GM12874 (cell line): ENCODE measurements around the gene KRT80.

Experiments used
- TF ChIP-seq, protein P1 (sequence below): IDR thresholded peaks from 2 replicates; pipeline ENCODE4 v1.5.1; 2011; ENCODE audit warnings: low read depth, mild to moderate bottlenecking, control low read depth, low read length, moderate library complexity; ENCODE audit not compliant: insufficient read depth

KRT80 gene

DNA sequence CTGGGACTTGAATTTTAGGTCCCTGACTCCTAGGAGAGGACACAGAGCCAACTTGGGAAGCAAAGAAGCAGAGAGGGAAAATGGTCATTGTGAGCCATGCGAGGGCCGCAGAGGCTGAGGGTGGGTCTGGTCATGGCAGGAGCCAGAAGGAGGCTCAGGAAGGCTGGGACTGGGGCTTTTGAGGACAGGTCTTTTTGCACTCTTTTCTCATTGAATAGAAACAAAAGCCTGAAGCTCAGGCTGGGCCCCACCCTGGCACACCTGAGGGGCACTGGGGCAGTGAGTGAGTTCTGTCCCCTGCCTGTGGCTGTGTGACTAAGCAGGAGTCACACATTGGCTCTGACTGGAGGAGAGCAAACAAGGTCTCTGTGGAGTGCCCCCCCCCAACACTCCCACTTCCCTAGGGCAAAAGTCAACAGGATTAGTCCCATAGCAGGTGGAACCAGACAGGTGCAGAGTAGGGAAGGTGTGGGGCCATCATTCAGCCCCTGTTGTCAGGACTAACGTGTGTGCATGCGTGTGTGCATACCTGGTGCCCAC, 44.1 kb upstream of the KRT80 start:
- TF ChIP-seq, protein P1, sequence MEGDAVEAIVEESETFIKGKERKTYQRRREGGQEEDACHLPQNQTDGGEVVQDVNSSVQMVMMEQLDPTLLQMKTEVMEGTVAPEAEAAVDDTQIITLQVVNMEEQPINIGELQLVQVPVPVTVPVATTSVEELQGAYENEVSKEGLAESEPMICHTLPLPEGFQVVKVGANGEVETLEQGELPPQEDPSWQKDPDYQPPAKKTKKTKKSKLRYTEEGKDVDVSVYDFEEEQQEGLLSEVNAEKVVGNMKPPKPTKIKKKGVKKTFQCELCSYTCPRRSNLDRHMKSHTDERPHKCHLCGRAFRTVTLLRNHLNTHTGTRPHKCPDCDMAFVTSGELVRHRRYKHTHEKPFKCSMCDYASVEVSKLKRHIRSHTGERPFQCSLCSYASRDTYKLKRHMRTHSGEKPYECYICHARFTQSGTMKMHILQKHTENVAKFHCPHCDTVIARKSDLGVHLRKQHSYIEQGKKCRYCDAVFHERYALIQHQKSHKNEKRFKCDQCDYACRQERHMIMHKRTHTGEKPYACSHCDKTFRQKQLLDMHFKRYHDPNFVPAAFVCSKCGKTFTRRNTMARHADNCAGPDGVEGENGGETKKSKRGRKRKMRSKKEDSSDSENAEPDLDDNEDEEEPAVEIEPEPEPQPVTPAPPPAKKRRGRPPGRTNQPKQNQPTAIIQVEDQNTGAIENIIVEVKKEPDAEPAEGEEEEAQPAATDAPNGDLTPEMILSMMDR = no peak

DNA sequence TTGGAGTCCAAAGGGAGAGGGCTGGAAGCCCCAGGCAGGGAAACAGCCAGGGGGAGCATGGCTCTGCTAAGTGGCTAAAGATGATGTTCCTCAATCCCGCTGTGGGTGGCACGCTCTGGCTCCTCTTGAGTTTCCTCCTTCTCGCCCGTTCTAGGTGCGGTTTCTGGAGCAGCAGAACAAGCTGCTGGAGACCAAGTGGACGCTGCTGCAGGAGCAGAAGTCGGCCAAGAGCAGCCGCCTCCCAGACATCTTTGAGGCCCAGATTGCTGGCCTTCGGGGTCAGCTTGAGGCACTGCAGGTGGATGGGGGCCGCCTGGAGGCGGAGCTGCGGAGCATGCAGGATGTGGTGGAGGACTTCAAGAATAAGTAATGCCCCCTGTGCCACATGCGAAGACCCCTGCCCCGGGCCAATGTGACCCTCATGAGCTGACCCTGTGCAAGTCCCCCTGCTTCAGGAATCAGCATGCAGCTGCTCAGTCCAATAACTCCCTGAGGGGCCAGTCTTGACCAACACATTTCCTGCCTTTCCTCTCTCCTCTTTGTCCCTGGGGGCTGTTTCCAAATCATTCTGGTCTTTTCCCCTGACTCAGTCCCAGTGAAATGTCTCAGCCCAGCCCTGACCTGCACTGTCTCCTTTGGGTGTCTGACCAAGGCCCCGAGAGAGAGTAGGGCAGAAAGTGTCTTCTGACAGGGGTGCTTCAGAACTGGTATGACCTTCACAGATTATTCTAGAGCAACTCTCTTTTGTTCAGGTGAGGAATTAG, 43.4 kb upstream of the KRT80 start:
- TF ChIP-seq, protein P1 = no peak

DNA sequence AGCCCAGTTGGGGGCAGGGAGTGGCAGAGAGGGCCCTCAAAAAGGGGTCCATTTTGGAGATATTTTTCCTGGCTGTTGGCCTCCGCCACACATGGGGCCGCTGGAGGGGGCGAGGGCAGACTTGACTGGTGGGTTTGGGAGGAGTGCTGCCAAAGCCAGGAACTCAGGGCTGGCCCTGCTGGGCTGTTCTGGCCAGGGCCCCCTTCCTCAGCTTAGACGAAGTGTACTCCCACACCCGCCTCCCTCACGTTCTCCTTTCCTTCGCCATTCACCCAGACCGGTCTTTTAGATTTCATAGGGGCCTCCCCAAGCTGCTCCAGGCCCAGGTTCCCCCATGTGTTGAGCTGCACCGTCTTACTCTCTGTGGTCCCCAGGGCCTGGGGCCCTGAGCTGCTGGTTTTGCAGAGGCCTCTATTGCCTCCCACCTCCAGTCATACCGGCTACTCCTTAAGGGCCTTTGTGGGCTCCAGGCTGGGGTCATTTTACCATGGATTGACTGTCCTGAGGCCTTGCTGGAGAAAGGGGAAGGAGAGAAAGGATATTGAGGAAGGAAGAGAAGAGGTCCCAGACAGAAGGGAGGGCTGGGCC, 42.5 kb upstream of the KRT80 start:
- TF ChIP-seq, protein P1 = no peak

DNA sequence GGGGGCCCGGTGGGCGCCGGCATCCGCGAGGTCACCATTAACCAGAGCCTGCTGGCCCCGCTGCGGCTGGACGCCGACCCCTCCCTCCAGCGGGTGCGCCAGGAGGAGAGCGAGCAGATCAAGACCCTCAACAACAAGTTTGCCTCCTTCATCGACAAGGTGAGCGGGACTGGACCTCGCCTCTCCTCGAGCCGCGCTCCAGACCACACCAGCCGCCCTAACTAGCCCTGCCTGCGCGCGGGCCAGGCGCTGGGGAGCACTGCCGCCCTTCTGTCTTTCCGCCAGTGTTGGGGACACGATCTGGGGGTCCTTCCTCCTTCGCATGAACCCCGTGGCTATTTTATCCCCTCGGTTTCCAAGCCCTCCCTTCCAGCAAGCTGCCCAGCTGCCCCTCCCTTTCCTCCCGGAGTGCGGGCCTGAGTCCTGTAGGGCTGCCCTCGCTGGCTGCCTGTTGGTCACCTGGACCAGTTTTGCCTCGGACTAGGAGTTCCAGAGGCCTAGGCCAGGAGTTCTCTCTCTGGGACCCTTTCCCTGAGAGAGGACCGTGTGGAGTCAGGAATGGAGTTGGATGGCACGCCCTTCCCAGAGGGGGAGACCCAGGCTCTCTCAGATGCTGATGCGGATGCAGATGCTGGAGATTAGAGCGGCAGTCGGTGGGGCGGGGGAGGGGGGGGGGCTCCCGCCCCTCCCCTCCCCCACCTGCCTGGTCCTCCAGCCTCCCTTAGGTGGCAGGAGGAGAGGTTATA, 41.8 kb upstream of the KRT80 start:
- TF ChIP-seq, protein P1 = no peak

DNA sequence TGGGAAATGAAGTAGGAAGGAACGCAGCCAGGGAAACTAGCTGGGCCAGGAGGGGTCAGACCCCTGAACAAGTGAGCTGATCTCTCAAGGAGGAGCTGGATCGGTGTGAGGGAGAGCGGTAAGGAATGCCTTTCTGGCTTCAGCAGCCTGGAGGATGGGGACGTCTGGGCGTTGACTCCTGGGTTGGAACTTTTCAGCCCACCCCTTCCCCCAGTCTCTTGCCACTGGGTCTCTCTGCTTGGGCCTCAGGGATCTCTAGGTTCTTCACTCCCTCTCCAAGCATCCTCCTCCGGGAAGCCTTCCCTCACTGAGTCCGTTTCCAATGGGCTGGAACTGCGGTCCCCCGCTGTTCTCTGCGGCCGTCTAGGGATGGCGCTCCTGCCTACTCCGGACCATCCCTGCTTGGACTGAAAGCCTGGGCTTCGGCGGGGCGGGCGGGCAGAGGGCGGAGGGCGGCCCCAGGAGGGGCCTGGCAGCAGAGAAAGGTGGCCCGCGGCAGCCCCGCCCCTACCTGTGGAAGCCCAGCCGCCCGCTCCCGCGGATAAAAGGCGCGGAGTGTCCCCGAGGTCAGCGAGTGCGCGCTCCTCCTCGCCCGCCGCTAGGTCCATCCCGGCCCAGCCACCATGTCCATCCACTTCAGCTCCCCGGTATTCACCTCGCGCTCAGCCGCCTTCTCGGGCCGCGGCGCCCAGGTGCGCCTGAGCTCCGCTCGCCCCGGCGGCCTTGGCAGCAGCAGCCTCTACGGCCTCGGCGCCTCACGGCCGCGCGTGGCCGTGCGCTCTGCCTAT, 41.1 kb upstream of the KRT80 start, which contains the start of gene KRT7:
Gene KRT7, plus strand, starts transcription at position 570 of the 788 bp plus-strand sequence. Its CDS starts 54 bp downstream, at position 624.
- TF ChIP-seq, protein P1 = no peak

DNA sequence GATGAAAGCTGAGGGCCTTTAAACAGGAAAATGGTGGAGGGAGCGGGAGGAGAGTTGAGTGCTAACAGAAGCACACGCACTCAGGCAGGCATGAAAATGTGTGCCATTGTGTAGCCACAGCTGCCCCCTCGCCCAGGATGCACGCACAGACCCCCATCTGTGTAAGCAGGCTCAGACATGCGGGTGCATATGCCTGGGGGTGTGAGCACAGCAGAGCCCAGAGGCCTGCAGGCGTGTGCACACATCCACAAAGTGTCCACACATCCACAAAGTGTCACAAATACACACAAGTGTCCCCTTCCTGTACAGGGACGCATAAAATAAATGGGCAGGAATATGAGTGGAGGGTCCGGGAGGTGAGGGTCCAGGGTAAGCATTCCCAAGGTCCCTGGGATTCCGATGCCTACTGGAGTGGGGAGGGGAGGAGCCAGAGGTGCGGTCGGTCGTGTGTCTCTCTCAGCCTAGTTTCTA, 40.4 kb upstream of the KRT80 start:
- TF ChIP-seq, protein P1 = no peak
